HCT116 (cell line): ENCODE results near the gene TFF3.

Experiments
- EGR1 ChIP-seq: IDR thresholded peaks from 2 replicates; pipeline ENCODE4 v1.6.1; 2012; ENCODE audit warnings: low read depth
- FOSL1 ChIP-seq: IDR thresholded peaks from 2 replicates; pipeline ENCODE4 v1.6.1; 2012; ENCODE audit warnings: low read depth
- POLR2A ChIP-seq: IDR thresholded peaks from 2 replicates; pipeline ENCODE4 v1.7.0; 2011; ENCODE audit warnings: borderline replicate concordance; ENCODE audit not compliant: insufficient read depth, insufficient read length; ENCODE audit errors: extremely low read depth
- RAD21 ChIP-seq: IDR thresholded peaks from 2 replicates; pipeline ENCODE4 v1.6.1; 2012; ENCODE audit warnings: low read depth, mild to moderate bottlenecking
- TF ChIP-seq, protein P1 (sequence below), 3 experiments: fragments of 200-600 bp in 1 of 3; sonication (generic) in 1 of 3; IDR thresholded peaks in 2 of 3; conservative IDR thresholded peaks in 1 of 3; 2 replicates each; pipeline ENCODE4 v1.5.1; 2012 to 2017; ENCODE audit warnings: low read depth in 2 of 3, low read length in 2 of 3, antibody characterized with exemption in 1 of 3, borderline replicate concordance in 1 of 3, control low read depth in 1 of 3, mild to moderate bottlenecking in 1 of 3, mixed read lengths in 1 of 3, mixed run types in 1 of 3, moderate library complexity in 1 of 3; ENCODE audit not compliant: insufficient read depth in 1 of 3

DNA sequence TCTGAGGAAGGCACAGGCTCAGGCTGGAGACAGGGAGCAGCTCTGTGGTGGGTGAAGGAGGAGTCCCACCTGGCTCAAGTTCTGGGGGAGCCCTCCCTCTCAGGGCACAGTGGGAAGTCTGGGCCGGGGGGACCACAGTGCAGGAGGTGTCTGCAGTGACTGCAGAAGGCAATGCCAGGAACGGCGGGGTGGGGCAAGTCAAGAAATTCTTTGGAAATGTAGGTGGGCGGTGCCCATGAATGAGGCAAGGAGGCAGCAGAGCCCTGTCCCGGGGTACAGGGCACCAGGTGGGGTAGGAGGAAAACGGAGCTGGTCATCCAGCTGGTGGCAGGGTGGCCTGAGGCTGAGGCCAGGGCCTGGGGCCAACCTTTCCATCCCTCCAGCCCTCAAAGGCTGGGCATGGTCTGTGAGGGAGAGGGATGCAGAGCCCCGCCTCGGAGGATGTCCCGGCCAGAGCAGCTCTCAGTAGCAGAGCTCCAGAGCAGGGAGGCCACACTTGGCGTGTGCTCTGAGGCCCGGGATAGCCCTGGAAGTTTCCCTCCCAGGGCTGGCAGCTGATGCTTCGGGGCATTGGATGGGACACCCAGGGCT, 4.7 kb downstream of the TFF3 start:
- TF ChIP-seq POLR2A = no peak
- TF ChIP-seq FOSL1 = no peak
- TF ChIP-seq, protein P1, sequence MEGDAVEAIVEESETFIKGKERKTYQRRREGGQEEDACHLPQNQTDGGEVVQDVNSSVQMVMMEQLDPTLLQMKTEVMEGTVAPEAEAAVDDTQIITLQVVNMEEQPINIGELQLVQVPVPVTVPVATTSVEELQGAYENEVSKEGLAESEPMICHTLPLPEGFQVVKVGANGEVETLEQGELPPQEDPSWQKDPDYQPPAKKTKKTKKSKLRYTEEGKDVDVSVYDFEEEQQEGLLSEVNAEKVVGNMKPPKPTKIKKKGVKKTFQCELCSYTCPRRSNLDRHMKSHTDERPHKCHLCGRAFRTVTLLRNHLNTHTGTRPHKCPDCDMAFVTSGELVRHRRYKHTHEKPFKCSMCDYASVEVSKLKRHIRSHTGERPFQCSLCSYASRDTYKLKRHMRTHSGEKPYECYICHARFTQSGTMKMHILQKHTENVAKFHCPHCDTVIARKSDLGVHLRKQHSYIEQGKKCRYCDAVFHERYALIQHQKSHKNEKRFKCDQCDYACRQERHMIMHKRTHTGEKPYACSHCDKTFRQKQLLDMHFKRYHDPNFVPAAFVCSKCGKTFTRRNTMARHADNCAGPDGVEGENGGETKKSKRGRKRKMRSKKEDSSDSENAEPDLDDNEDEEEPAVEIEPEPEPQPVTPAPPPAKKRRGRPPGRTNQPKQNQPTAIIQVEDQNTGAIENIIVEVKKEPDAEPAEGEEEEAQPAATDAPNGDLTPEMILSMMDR (IDR thresholded peaks at IDR 0.05 in 2 of 3, conservative IDR thresholded peaks at IDR 0.05 in 1 of 3; ENCODE audit: borderline replicate concordance in 1 of 3, insufficient read depth in 1 of 3, low read depth in 2 of 3, low read length in 2 of 3) = no peak
- no peak for TF ChIP-seq RAD21
- TF ChIP-seq EGR1 = no peak
